ENCODE measurements around the gene WDR18. TPM values are rescaled to one million over a fixed set of nuclear protein-coding genes. Genes with fewer than 3 reads are reported as not detected.

The WDR18 gene
- total and polyA plus RNA-seq, 2 experiments from 2014 or later = 143 to 241 TPM

DNA sequence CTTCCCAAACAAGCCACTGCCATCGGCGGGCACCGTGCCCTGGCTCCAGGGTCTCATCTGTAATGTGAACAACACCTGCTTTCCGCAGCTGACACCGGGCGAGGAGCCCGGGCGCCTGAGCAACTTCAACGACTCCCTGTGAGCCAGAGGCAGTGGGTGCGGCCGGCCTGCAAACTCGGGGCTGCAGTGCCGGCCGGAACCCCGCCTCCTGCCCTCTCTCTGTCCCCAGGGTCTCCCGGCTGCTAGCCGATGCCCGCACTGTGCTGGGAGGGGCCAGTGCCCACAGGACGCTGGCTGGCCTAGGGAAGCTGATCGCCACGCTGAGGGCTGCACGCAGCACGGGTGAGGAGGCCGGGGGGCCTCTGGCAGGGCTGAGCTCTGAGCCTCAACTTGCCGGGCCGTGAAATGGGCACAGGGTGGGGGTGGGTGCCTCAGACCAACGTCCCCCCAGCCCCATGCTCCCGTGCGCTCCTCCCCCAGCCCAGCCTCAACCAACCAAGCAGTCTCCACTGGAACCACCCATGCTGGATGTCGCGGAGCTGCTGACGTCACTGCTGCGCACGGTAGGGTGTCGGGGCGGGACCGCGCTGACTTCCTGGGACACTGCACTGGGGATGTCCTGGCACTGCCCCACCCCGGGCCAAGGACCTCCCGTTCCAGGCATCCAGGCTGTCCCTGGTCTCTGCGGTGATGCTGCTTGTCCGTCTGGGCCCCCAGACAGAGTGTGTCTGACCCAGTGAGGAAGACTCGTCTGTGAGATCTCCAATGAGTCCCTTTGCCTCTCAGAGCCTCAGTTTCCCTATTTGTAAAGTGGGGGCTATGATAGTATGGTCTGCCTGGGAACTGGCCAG lies 57.9 kb downstream of the WDR18 start:
- Histone ChIP-seq H3K4me1 (ENCODE audit: low read depth) (peaks cover 8% of the 10 kb centered on the region), H3K36me3 (peaks cover 6% of the 10 kb centered on the region), H3K9me3 (ENCODE audit: low read depth) (no peaks in the 10 kb centered on the region), H3K27me3 (no peaks in the 10 kb centered on the region), H3K27ac (no peak overlapping the region), H3K4me3 (no peak overlapping the region)
- TF ChIP-seq CTCF (IDR thresholded peaks at IDR 0.05; ENCODE audit: low read depth, low read length) = no peak
- no peak for DNase-seq (ENCODE audit: low read depth in 1 of 2, low spot score in 1 of 2)

- H3K36me3 ChIP-seq = no peaks in the 10 kb centered on the region
- no peak overlapping the region for H3K27ac ChIP-seq
- H3K27me3 ChIP-seq = no peaks in the 10 kb centered on the region
- H3K4me3 ChIP-seq = no peak overlapping the region
- H3K9me3 ChIP-seq (ENCODE audit: low read depth) = no peaks in the 10 kb centered on the region
- DNase-seq (ENCODE audit: low read depth in 1 of 2, low spot score in 1 of 2) = no peak
- peaks cover 8% of the 10 kb centered on the region for H3K4me1 ChIP-seq (ENCODE audit: low read depth)
- no peak for TF ChIP-seq CTCF (IDR thresholded peaks at IDR 0.05; ENCODE audit: low read depth, low read length)
These were observed 58.8 kb downstream of the WDR18 start for GRCh38 chr19:1042689-1043511.

Other genes starting within 250 kb of the WDR18 start
- 0.18 and 1.2 TPM in 2 replicates for gene MISP, start 233.2 kb upstream of the WDR18 start, total RNA-seq
- not detected in 2 replicates for gene MISP, start 233.2 kb upstream of the WDR18 start, polyA plus RNA-seq
- gene PTBP1, start 186.9 kb upstream of the WDR18 start, total RNA-seq = 92.0 and 92.7 TPM in 2 replicates
- 110 and 111 TPM in 2 replicates for gene PTBP1, start 186.9 kb upstream of the WDR18 start, polyA plus RNA-seq
- gene PLPPR3, start 162.4 kb upstream of the WDR18 start, total RNA-seq = 70.8 and 88.2 TPM in 2 replicates
- gene PLPPR3, start 162.4 kb upstream of the WDR18 start, polyA plus RNA-seq = 65.7 and 92.9 TPM in 2 replicates
- 1.4 and 5.7 TPM in 2 replicates for gene AZU1, start 156.5 kb upstream of the WDR18 start, total RNA-seq
- gene AZU1, start 156.5 kb upstream of the WDR18 start, polyA plus RNA-seq = 1.5 and 5.6 TPM in 2 replicates
- gene PRTN3, start 143.3 kb upstream of the WDR18 start, total RNA-seq = 0.60 TPM in 1 of 2 replicates, not detected in the other
- gene PRTN3, start 143.3 kb upstream of the WDR18 start, polyA plus RNA-seq = 0.44 and 0.57 TPM in 2 replicates
- not detected in 2 replicates for gene ELANE, start 132.0 kb upstream of the WDR18 start, total RNA-seq
- gene ELANE, start 132.0 kb upstream of the WDR18 start, polyA plus RNA-seq = not detected in 2 replicates
- 1.6 and 2.9 TPM in 2 replicates for gene CFD, start 124.7 kb upstream of the WDR18 start, total RNA-seq
- gene CFD, start 124.7 kb upstream of the WDR18 start, polyA plus RNA-seq = 3.1 and 6.5 TPM in 2 replicates
- gene MED16, start 91.2 kb upstream of the WDR18 start, total RNA-seq = 61.9 and 67.2 TPM in 2 replicates
- 104 and 145 TPM in 2 replicates for gene MED16, start 91.2 kb upstream of the WDR18 start, polyA plus RNA-seq
- not detected in 2 replicates for gene RNU6-9, start 90.9 kb upstream of the WDR18 start, total RNA-seq
- not detected in 2 replicates for gene RNU6-9, start 90.9 kb upstream of the WDR18 start, polyA plus RNA-seq
- gene R3HDM4, start 71.1 kb upstream of the WDR18 start, total RNA-seq = 60.3 and 66.2 TPM in 2 replicates
- gene R3HDM4, start 71.1 kb upstream of the WDR18 start, polyA plus RNA-seq = 82.1 and 86.7 TPM in 2 replicates
- gene KISS1R, start 67.0 kb upstream of the WDR18 start, total RNA-seq = 0.46 and 1.2 TPM in 2 replicates
- gene KISS1R, start 67.0 kb upstream of the WDR18 start, polyA plus RNA-seq = 1.9 and 3.2 TPM in 2 replicates
- 59.7 and 62.3 TPM in 2 replicates for gene ARID3A, start 58.3 kb upstream of the WDR18 start, total RNA-seq
- gene ARID3A, start 58.3 kb upstream of the WDR18 start, polyA plus RNA-seq = 39.1 and 48.7 TPM in 2 replicates
- 5.4 and 8.5 TPM in 2 replicates for gene GRIN3B, start 16.1 kb downstream of the WDR18 start, total RNA-seq
- gene GRIN3B, start 16.1 kb downstream of the WDR18 start, polyA plus RNA-seq = 3.0 and 4.9 TPM in 2 replicates
- 228 and 370 TPM in 2 replicates for gene TMEM259, start 36.8 kb downstream of the WDR18 start, total RNA-seq
- gene TMEM259, start 36.8 kb downstream of the WDR18 start, polyA plus RNA-seq = 403 and 445 TPM in 2 replicates
- gene RNU6-2, start 37.2 kb downstream of the WDR18 start, total RNA-seq = not detected in 2 replicates
- not detected in 2 replicates for gene RNU6-2, start 37.2 kb downstream of the WDR18 start, polyA plus RNA-seq
- 158 TPM in 2 replicates for gene CNN2, start 42.3 kb downstream of the WDR18 start, total RNA-seq
- 183 and 185 TPM in 2 replicates for gene CNN2, start 42.3 kb downstream of the WDR18 start, polyA plus RNA-seq
- gene ABCA7, start 55.8 kb downstream of the WDR18 start, total RNA-seq = 43.6 and 44.0 TPM in 2 replicates
- 36.8 and 60.4 TPM in 2 replicates for gene ABCA7, start 55.8 kb downstream of the WDR18 start, polyA plus RNA-seq
- 88.6 and 133 TPM in 2 replicates for gene ARHGAP45, start 82.8 kb downstream of the WDR18 start, total RNA-seq
- gene ARHGAP45, start 82.8 kb downstream of the WDR18 start, polyA plus RNA-seq = 39.3 and 67.5 TPM in 2 replicates
- gene POLR2E, start 111.0 kb downstream of the WDR18 start, total RNA-seq = 371 and 410 TPM in 2 replicates
- gene POLR2E, start 111.0 kb downstream of the WDR18 start, polyA plus RNA-seq = 409 and 487 TPM in 2 replicates
- gene GPX4, start 119.6 kb downstream of the WDR18 start, total RNA-seq = 759 and 903 TPM in 2 replicates
- 826 and 860 TPM in 2 replicates for gene GPX4, start 119.6 kb downstream of the WDR18 start, polyA plus RNA-seq
- 23.0 and 28.5 TPM in 2 replicates for gene SBNO2, start 189.9 kb downstream of the WDR18 start, total RNA-seq
- gene SBNO2, start 189.9 kb downstream of the WDR18 start, polyA plus RNA-seq = 6.8 and 11.8 TPM in 2 replicates
- gene STK11, start 221.4 kb downstream of the WDR18 start, total RNA-seq = 140 and 180 TPM in 2 replicates
- 122 and 154 TPM in 2 replicates for gene STK11, start 221.4 kb downstream of the WDR18 start, polyA plus RNA-seq

Data from cardiac muscle cell (in vitro differentiated cells and primary cell).